HL-60/S4 (cell line): ENCODE data around the gene CNOT6.

Source experiments
- in situ Hi-C: fragments of 300-500 bp; cut with MboI; formaldehyde crosslinking; loops from 2 replicates; pipeline ENCODE4 v1.14.3; 2022; ENCODE audit warnings: low sequenced_read_pairs

Gene CNOT6

DNA sequence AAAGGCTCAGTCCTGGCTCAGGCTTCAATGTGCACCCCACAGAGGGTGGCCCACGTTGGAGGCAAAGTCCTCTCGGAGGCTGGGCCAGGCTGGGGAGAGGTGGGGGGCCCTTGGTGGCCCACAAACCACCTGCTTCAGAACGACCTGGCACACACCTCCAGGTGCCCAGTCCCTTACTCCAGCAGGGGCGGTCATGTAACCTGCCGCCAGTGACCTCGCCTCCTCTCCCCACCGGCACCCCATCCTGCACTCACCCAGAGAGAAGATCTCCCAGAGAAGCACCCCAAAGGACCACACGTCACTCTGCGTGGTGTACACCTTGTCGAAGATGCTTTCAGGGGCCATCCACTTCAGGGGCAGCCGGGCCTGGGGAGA is 119.6 kb downstream of the CNOT6 start:
- in situ Hi-C loops: no loop called here

DNA sequence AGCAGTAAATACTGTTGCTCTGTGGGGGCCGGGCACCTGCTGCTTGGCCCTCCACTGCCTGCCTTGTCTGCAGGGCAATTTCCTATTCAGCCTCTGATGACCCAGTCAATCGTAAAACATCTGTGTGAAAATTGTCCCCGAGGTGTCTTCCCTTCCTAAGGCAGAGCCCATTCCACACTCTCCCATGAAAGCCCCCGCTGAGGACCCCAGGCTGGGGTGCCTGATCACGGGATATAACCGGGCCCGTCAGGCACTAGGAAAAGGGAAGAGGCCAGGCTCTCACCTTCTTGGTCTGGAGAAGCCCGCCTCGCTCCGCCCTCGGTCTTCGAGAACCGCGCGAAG is 124.3 kb downstream of the CNOT6 start:
- in situ Hi-C loops: no loop called here

DNA sequence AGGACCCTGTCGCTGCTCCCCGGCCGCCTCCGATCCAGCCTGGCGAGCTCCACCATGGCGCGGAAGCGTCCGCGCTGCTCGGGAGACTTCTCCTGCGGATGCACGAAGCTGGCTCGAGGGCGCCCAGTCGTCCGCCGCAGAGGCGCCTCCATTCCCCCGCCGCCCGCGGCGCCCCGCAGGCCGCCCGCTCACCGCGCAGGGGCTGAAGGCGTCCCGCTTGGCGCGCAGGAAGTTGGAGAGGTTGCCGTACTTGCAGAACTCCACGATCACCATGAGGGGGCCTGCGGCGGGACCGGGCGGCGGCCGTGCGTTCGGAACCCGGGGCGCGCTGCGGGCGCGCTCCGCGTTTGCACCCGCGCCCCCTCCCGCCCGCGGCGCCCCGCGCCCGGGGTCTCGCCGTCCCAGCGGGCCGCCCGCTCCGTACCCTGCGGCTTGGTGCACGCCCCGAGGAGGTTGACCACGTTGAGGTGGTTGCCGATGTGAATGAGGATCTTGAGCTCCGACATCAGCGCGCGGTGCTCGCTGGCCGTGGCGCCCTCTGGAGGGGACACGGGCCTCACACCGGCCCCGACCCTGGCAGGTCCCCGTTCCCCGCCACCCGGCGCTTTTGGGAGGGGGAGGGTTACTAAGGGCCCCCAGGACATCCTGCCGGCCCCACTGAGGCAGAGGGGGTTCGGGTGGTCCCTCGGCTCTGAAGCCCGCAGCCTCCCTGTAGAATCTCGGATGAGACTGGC is 124.8 kb downstream of the CNOT6 start:
- in situ Hi-C loops: no loop called here

DNA sequence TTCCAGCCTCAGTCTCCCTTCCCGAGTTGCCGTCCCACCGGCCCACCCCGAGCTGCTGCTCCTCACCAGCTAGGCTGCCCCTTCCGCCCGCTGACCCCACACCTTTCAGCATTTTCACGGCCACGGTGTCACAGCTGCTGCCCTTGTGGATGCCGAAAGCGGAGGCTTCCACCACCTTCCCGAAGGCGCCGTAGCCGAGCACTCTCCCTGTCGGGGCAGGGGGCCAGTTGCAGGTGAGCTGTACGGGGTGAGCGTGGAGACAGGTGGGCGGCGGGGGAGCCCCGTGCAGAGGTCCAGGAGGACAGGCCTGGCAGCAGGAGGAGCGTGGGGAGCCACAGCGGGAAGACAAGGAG is 125.4 kb downstream of the CNOT6 start:
- in situ Hi-C loops: no loop called here

DNA sequence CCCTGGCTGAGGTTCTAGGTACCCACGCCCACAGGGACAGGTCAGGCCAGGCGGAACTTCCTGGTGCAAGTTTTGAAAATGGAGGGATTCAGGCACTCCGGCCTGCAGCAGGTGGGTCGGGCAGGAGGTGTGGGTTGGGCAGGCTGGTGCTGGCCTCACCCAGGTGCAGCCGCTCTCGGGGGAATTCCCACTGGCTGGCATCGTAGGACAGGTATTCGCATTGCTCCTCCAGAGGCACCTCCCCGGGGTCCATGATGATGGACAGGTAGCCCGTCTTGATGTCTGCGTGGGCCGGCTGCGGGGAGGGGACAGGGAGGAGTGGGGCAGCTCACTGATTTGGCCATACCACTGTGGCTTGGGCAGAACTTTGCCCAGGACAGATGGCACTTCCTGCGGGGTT is 125.8 kb downstream of the CNOT6 start:
- in situ Hi-C loops: no loop called here

DNA sequence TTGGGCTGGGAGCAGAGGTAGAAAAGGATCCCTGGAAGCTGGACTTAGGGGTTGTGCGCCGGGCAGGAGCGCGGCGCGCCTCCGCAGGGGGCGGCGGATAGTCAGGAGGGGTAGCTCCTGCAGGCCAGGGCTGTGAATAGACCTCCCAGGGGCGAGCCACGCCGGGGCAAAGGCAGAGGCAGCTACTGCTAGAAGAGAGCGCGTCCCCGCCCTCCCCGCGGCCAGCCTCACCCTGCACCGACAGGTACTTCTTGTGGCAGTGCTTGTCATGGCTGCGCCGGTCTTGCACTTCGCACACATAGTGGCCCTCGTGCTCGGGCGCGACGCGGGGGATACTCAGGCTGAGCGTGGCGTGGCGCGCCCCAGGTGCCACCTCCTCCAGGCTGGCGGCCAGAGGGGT is 127.1 kb downstream of the CNOT6 start:
- in situ Hi-C loops: no loop called here

DNA sequence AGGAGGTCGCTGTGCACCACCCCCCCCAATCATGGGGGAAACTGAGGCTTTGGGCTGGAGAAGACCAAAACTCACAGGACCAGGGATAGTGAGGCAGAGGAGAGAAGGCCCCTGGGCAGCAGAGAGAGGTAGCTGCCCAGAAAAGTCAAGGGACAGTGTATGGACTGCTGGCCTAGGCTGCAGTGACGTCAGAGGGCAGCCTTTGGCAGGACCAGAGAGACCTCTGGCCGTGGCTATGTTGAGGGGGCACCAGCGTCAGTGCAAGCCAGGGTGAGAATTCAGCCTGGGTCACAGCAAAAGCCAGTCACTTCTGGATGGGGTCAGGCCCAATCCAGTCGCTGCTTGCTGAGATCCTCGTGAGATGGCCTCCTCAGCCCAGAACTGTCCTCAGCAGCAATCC is 128.7 kb downstream of the CNOT6 start:
- in situ Hi-C loops: no loop called here

DNA sequence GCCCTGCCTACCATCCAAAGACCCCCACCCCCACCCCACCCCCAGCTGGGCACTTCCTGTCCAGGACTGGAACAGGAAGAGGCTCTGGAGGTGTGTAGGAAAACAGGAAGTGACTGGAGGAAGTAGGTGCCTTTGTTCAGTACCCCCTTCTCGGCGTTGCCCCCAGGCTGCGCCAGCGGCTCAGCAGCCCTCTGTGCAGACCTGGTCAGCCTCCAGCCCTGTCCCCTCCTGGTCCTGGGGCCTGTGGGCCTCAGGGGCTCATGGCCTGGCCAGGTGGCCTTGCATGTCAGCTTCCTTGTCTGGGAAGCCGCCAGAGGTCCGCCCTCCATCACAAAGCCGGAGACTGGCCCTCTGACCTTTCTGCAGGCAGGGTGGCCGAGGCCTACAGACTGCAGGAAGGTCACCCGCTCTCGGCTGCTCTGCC is 129.2 kb downstream of the CNOT6 start:
- in situ Hi-C loops: no loop called here

DNA sequence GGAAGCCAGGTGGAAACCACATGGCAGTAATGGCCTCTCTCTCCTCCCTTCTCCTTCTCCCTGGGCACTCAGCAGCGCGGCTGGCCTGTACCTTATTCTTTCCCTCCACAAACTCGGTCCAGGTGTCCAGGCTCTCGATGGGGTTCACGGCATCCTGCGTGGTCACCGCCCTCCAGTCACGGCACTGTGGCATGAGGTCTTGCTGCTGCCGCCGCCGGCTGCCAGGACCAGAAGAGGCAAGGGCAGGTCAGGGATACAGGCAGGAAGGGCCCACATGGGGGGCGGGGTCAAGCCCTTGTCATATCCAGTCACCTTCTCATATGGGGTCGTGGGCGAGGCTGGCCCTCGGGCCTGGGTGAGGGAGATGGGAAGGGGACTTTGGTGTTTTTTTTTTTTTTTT is 129.7 kb downstream of the CNOT6 start:
- in situ Hi-C loops: no loop called here

DNA sequence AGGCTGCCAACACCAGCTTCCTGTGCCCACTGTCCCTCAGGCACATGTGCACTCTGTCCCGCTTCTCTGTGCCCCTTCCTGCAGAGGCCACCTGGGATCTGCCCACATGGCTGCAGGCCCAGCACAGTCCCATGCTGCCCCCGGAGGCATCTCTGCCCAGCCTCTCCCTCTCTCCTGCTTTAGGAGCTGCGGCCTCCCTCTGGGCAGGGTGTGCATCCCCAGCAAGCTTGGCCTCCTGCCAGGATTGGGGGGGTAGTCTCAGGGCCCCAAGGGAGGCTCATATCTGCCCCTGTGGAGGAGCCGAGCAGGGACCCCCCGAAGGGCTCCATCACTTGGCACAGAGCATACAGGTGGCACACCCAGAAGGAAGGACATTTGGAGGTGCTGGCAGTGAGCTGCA is 130.4 kb downstream of the CNOT6 start:
- in situ Hi-C loops: no loop called here

DNA sequence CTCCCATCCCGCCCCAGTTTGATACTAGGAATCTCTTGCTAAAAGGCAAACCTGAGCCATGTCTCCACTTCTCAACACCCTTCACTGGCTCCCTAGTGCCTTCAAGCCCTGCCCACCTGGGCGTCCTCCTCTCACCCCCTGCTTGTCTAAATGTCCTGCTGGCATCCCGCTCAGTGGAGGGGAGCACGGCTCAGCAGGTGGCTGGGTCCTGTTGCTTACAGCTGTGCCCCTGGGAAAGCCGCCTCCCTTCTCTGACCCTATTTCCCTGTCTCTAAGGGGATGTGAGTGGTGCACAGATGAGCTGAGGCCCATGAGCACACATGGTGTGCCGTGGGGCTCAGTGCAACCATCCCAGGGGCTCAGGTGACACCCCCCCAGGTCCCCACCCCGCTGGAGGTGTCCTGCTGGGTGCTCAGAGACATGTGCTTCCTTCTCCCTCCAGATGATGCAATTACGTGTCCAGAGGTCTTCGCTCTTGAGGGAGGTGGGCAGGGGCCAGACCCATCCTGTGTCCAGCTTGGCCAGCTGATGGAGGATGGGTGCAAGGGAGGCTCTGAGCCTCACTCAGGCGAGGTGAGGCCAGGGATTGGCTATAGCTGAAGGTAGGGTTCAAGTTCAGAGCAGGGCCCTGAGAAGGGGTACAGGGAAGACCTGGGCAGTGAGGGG is 131.1 kb downstream of the CNOT6 start:
- in situ Hi-C loops: no loop called here

DNA sequence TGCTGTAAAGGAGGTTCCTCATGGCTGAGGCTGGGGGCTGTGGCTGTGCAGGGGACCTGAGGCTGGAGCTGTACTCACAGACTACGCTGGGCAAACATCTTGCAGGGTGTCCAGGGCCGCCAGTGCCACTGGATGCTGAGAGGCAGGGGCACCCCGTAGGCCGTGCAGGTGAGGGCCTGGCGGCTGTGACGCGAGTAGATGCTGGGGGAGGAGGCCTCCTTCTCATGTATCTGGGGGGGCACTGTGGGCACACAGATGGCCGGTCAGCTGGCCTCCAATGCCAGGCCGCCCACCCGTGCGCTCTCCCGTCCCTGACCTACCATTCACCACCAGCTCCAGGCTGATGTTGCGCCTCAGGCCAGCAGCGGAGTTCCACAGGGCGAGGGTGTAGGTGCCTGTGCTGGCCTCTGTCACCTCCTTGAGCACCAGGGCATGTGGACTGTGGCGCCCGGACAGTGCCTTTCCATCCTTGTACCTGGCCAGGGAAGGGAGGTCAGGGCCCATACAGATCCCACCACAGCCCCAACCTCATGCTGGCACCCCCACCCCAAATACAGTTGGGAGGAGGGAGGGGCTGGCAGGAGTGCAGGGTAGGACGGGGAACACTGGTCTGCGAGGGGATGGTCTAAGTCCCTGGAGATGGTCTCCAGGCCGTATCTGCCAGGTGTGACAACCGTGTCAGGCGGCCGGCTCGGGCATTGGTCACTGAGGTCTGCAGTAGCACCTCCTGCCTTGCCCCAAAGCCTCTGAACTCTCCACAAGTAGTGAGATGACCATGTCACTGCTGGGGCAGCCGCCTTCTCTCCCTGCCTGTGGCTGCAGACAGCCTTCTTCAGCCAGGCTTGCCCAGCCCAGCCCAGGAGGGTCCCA is 131.8 kb downstream of the CNOT6 start:
- in situ Hi-C loops: no loop called here

DNA sequence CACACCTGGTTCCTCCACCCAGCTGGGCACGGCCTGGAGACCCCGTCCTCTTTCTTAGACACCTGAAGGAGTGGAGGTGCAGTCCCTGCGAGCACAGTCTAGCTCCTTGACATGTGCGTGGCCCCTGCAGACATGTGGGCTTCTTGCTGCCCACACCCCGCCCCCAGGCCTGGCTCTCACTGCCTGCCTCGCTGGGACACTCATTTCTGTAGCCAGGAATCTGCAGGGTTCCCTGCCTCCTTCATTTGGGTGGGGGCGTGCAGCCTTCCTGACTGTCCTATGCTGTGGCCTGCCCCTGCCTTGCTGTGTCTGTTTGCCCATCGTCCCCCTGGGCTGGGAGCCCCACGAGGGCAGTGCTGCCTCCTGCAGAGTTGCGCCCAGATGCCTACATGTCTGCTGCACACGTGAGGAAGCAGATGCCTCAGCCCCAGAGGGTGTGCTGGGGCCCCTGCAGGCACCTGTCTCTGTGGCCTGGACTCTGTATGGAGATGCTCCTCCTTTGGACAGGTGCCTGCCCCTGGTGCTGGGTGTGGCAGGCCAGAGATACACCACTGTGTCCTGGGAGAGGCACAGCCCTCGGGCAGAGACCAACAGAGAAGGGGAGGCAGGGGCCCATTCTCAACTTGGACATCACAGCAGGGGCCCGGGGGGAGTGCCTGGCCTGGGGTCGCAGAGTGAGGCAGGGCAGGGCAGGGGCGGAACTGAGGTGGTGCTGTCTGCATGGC is 132.6 kb downstream of the CNOT6 start:
- in situ Hi-C loops: no loop called here

DNA sequence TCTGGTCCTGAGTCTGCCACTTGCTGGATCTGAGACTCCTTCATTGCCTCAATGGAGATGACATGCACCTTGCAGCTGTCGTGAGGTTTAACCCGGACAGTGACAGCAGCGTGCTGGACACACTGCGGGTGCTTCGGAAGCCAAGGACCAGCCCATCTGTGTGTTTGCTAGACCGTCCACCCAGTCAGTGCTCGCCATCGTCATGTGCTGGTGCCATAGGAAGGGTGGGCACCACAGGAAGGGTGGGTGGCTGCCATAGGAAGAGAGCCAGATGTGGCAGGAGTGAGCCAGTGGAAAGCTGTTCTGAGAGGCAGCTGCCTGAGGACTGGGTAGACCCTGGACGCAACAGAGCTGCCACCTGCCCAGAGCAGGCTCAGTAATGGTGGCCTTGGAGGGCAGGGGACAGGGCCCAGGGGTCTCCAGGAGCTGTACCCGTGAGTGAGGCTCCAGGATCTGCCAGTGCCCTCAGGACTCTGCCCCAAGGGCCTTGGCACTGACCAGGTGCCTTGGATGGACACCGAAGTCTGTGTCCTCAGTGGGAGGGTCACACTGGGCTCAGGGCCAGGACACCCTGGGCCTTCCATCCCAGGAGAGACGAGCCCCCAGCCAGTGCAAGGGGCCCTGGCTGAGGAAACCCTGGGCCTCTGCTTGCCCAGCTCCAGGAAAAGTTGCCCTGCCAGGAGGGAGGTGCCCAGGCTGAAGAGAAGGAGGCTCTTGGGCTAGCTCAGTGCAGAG is 133.4 kb downstream of the CNOT6 start:
- in situ Hi-C loops: no loop called here
